Thyroid gland (tissue), 4 donors: ENCODE measurements around the gene SRPK1.

ENCODE experiments used
- CTCF ChIP-seq, 6 experiments: fragments of 200-600 bp in 3 of 6; fragments of 450-650 bp in 3 of 6; sonication (generic) in 3 of 6; IDR thresholded peaks; one replicate each; pipeline ENCODE4 v1.5.1; 2016 to 2019; ENCODE audit warnings: antibody characterized with exemption in 6 of 6, mild to moderate bottlenecking in 2 of 6, inconsistent platforms in 1 of 6, moderate library complexity in 1 of 6
- POLR2A ChIP-seq, 2 donors: fragments of 450-650 bp; IDR thresholded peaks; one replicate each; pipeline ENCODE4 v1.6.1; 2017; ENCODE audit warnings: antibody characterized with exemption in 2 of 2, mild to moderate bottlenecking in 2 of 2, moderate library complexity in 1 of 2

GRCh38 chr6:35786810-35787209 is 134.1 kb downstream of the SRPK1 start:
- TF ChIP-seq CTCF (IDR thresholded peaks at IDR 0.05) (no peak), POLR2A (IDR thresholded peaks at IDR 0.05) (no peak)
